Measurements from ENCODE around the gene RIPOR3.
"Not testable (repeated sequence)": the region's sequence is repeated elsewhere in the genome, so short reads cannot be mapped to it uniquely, and the experiment has no call there.

The RIPOR3 gene

GRCh38 chr20:50632236-50632635 lies 59.1 kb downstream of the RIPOR3 start:
- no peak for DNase-seq (ENCODE audit: low spot score)

- no peak for DNase-seq (ENCODE audit: low spot score)
Observed at GRCh38 chr20:50630578-50631263, 60.6 kb downstream of the RIPOR3 start.

GRCh38 chr20:50629670-50630045 lies 61.7 kb downstream of the RIPOR3 start:
- no peak for DNase-seq (ENCODE audit: low spot score)

DNA sequence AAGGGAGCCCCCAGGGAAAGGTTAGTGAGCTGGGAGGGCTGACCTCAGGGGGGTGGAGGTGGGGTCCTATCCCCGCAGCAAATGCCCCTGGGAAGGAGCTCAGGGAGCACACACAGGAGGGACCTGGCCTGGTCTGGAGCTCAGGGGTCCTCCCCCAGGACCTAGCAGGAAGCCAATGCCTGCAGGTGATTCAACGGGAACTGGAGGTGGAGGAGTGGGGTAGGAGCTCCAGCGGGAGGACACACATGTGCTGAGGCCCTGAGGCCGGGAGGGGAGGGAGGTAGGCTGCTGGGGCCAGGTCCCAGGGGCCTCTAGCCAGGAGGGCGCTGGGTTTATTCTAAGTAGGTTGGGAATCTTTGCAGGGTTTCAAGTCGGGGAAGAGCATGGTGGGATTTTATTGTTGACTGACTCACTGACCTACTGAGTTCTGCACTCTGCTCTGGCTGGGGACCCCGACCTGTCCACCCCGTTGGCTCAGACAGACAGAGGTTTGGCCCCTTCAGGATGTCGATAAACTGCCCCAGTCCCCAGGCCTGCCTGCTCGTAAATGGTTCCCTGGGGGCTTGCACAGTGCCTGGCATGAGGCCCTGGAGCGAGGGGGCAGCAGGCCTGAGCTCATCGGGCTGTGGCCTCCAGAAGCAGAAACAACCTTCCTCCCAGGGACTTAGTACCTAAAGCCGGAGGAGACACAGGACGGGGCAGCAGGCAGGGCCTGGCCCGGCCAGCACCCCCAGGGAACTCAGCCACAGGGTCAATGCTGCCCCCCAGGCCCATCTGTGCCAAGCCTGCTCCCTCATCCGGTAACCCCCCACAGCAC lies 62.3 kb downstream of the RIPOR3 start:
- no peak for DNase-seq (ENCODE audit: low spot score)

GRCh38 chr20:50628332-50628731 lies 63.0 kb downstream of the RIPOR3 start:
- no peak for DNase-seq (ENCODE audit: low spot score)

DNA sequence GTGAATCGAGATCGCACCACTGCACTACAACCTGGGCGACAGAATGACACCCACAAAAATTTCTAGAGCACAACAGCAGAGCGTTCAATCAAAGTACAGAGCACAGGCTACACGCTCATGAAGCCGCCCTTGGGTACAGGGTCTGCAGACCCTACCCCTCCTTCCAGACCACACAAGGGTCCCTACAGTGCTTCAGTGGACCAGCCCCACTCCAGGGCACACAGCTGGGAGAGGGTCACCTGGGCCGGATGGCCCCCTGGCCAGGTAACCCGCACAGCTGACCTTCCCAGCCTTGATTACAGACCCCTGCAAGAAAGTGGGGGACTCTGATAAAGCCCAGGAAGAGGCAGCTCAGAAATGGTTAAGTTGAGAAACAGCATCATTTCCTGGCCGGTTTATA lies 63.6 kb downstream of the RIPOR3 start:
- no peak for DNase-seq (ENCODE audit: low spot score)

DNA sequence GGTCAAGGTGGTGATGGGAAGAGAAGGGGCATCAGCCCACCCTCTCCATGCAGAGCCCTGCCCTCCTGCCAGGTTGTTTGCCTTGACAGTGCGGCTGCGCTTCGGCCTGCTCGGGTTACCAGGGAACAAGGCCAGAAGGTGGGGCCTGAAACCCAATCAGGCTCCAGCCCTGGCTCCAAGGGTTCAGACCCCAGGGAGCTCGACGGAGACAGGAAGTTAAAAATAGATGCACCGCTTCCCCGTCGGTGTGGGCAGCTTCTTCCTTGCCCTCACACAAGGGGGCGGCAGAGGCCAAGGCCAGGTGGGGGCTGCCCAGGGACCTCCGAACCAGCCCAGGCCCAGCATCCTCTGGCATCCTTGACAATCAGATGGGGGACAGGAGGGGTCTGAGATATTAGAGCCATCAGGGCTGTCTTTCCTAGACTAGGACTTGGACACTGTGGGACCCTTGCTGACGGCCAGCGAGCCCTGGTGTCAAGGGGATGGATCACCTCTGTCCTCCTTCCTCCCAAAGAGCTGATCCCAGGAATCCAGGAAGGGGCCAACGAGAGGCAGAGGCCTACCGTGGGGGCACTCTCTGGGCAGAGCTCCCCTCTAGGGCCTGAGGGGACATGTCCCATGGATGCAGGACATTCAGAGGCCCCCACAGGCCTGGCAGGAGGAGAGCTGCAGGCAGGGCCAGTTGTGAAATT lies 65.2 kb downstream of the RIPOR3 start:
- no peak for DNase-seq (ENCODE audit: low spot score)

- DNase-seq (ENCODE audit: low spot score), result no peak
Observed at GRCh38 chr20:50624351-50625016, 66.9 kb downstream of the RIPOR3 start.

DNA sequence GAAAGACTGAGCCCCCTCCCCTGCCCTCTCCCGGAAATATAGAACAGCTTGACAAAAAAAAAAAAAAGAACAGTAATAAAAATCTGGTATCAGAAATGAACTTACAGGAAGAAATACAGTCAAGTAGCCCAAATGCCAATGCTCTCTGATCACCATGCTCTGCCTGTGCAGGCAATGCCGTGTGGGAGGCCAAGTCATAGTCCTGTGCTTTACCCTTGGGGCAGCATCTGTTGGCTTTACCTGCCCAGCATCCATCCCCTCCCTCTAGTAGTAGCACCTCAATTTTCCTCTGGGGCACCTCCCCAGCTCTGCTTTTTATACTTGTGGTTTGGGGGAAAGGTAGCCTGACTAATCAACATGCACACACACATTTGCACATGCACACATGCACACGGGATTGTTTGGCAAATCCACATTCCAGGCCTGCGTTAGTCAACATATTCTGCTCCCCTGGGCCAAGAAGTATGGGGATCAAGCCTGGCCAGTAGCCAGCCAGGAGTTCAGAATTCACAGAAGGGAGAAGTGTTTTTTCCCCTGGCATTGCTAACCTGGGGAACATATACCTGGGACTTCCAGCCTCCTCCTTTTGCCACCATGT lies 70.2 kb downstream of the RIPOR3 start:
- DNase-seq (ENCODE audit: low spot score), result no peak

DNA sequence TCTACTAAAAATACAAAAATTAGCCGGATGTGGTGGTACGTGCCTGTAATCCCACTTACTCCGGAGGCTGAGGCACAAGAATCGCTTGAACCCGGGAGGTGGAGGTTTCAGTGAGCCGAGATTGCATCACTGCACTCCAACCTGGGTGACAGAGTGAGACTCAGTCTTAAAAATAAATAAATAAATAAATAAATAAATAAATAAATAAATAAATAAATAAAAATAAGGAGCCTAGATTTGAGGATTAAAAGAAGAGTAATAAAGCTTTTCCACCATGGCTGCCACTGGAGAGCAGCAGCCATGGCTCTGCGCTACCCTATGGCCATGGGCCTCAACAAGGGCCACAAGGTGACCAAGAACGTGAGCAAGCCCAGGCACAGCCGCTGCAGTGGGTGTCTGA lies 70.9 kb downstream of the RIPOR3 start:
- not testable (repeated sequence) for DNase-seq (ENCODE audit: low spot score)

DNA sequence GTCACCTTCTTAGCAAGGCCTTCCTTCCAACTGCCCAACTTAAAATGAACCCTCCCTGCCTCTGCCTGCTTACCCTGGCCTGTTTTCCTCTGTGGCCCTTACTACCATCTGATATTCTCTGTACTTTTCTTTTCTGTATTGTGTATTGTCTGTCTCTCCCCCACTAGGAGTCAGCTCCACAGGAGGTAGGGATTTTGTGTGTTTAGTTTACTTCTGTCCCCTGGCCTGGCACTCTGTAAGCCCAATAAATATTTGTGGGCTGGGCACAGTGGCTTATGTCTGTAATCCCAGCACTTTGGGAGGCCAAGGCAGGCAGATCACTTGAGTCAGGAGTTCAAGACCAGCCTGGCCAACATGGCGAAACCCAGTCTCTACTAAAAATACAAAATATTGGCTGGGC lies 72.8 kb downstream of the RIPOR3 start:
- no peak for DNase-seq (ENCODE audit: low spot score)

GRCh38 chr20:50617022-50617421 lies 74.3 kb downstream of the RIPOR3 start:
- DNase-seq (ENCODE audit: low spot score), result no peak

- DNase-seq (ENCODE audit: low spot score), result no peak
Observed at GRCh38 chr20:50615407-50615806, 75.9 kb downstream of the RIPOR3 start.

DNA sequence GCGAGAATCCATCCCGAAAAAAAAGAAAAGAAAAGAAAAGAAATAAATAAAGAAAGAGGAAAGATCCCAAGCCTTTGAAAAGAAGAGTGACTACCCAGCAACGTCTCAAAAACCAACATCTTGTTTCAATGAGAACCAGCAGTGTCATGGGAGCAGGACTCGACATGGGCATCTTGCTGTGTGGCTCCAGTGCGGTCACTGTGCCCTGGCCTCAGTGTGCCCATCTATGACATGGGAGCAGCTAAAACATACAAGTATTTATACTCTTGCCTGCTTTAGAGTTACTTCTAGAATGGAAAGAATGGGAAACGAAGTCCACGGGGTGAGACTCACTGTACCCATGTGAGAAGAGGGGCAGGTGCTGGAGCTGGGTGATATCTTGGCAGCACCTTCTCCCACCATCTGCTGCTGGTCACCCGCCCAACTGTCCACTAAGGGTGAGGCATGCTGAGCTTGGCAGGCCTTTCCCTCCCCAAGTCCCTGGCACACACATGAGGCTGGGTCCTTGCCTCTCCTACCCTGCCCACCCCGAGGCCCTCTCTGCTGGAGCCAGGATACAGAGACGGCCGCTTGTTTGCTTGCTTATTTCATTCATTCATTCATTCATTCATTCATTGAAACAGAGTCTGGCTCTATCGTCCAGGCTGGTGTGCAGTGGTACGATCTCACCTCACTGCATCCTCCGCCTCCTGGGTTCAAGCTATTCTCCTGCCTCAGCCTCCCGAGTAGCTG lies 77.7 kb downstream of the RIPOR3 start:
- DNase-seq (ENCODE audit: low spot score), result no peak

GRCh38 chr20:50611128-50611810 lies 80.1 kb downstream of the RIPOR3 start:
- no peak for DNase-seq (ENCODE audit: low spot score)

GRCh38 chr20:50610212-50610718 lies 81.1 kb downstream of the RIPOR3 start:
- DNase-seq (ENCODE audit: low spot score), result no peak

DNA sequence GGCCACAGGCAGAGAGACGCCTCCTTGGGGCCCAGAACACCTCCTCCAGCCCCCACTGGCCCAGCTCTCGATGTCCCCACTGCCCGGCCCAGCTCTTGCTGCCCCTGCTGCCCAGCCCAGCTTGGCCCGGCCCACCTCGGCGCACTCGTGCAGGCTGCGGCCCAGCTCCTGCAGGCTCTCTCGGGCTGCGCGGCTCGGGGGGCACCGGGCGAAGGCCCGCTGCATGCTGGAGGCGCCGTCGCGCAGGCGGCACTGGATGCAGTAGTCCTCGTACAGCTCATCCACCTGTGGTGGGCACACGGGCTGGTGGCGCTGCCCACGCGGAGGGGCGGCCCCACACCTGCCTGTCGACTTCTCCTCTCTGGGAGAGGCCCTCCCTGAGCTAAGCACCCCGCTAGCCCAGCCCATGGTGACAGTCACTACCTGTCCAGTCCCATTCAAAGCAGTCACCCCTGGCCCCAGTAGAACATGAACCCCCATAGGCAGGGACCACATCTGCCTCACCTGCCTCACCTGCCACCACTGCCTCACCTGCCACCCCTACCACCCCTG lies 81.8 kb downstream of the RIPOR3 start:
- DNase-seq (ENCODE audit: low spot score), result no peak

DNA sequence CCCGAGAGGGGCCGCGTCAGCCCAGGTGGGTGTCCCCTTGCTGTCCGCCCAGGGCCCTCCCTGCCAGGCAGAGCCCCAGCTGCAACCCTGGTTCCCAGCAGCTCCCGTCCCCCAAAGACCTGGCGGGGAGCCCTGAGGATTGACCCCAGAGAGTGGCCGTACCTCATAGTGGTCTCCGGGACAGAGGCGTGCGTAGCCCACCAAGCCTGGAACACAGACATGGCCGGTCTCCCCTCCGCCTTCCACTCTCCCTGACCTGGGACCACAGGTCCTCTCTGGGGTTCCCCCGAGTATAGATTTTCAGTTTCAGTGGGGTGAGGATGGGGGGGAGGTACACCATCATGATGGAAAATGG lies 82.6 kb downstream of the RIPOR3 start:
- DNase-seq (ENCODE audit: low spot score), result no peak

- DNase-seq (ENCODE audit: low spot score), result no peak
Observed at GRCh38 chr20:50607850-50608749, 83.2 kb downstream of the RIPOR3 start.
